C4-2B (cell line): Measurements from ENCODE around the gene DENND4A.

Experiments
- H3K27ac ChIP-seq: fragments of 450-650 bp; 2 replicates; pipeline ENCODE4 v1.5.1; 2017
- CTCF ChIP-seq: fragments of 450-650 bp; conservative IDR thresholded peaks from 2 replicates; pipeline ENCODE4 v1.5.1; 2017; ENCODE audit warnings: mild to moderate bottlenecking
- ZFX ChIP-seq: fragments of 450-650 bp; IDR thresholded peaks from 2 replicates; pipeline ENCODE4 v1.6.1; 2017

Gene DENND4A

GRCh38 chr15:65761210-65761926 lies 30.7 kb downstream of the DENND4A start:
- H3K27ac ChIP-seq: no peak overlapping the region
- no peak for TF ChIP-seq ZFX
- no peak for TF ChIP-seq CTCF

- no peak overlapping the region for H3K27ac ChIP-seq
- TF ChIP-seq ZFX (no peak), CTCF (no peak)
These were observed 32.7 kb downstream of the DENND4A start for GRCh38 chr15:65759441-65759840.

GRCh38 chr15:65758242-65758641 lies 33.9 kb downstream of the DENND4A start:
- TF ChIP-seq ZFX (no peak), CTCF (no peak)
- H3K27ac ChIP-seq: no peak overlapping the region

GRCh38 chr15:65757256-65757655 lies 34.8 kb downstream of the DENND4A start:
- TF ChIP-seq ZFX (no peak), CTCF (no peak)
- no peak overlapping the region for H3K27ac ChIP-seq

- no peak for TF ChIP-seq ZFX
- no peak for TF ChIP-seq CTCF
- no peak overlapping the region for H3K27ac ChIP-seq
These were observed 39.9 kb downstream of the DENND4A start for GRCh38 chr15:65752151-65752700.

- no peak overlapping the region for H3K27ac ChIP-seq
These were observed 40.7 kb downstream of the DENND4A start for GRCh38 chr15:65751431-65751830.

More at GRCh38 chr15:65751431-65751830, 40.7 kb downstream of the DENND4A start:
- no peak for TF ChIP-seq CTCF
- TF ChIP-seq ZFX: no peak
